Measurements from ENCODE around the gene TYW1B.
"Not testable (repeated sequence)": the region's sequence is repeated elsewhere in the genome, so short reads cannot be mapped to it uniquely, and the experiment has no call there.

DNA sequence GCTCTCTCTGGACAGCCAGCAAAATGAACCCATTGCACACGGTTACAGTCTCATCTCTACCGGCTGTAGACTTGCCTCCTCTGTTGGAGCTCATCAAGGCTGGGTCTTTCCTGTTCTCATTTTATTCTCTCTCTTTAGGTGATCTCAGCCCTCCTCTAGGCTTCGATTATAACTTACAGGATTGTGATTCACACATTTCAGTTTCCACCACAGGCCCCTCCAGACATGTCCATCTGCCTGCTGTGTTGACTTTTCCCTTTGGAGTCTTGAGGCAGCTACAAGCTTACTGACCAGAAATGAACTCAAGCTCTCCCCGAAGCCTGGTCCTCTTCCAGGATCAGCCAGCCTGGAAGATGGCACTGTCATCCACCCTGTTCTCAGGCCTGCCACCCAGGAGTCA is 268.5 kb downstream of the TYW1B start:
- TF ChIP-seq, protein P1, sequence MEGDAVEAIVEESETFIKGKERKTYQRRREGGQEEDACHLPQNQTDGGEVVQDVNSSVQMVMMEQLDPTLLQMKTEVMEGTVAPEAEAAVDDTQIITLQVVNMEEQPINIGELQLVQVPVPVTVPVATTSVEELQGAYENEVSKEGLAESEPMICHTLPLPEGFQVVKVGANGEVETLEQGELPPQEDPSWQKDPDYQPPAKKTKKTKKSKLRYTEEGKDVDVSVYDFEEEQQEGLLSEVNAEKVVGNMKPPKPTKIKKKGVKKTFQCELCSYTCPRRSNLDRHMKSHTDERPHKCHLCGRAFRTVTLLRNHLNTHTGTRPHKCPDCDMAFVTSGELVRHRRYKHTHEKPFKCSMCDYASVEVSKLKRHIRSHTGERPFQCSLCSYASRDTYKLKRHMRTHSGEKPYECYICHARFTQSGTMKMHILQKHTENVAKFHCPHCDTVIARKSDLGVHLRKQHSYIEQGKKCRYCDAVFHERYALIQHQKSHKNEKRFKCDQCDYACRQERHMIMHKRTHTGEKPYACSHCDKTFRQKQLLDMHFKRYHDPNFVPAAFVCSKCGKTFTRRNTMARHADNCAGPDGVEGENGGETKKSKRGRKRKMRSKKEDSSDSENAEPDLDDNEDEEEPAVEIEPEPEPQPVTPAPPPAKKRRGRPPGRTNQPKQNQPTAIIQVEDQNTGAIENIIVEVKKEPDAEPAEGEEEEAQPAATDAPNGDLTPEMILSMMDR (conservative IDR thresholded peaks at IDR 0.05), result not testable (repeated sequence)
- TF ChIP-seq ZFX (IDR thresholded peaks at IDR 0.05), result not testable (repeated sequence)
